HEK293 (cell line): ENCODE results near the gene CDK16.

ENCODE experiments used
- EGR2 ChIP-seq: fragments of 450-650 bp; formaldehyde crosslinking; IDR thresholded peaks from 2 replicates; pipeline ENCODE4 v1.5.1; 2016; ENCODE audit warnings: low read depth, missing biosample characterization, missing genetic modification characterization
- FEZF1 ChIP-seq: fragments of 450-650 bp; formaldehyde crosslinking; IDR thresholded peaks from 2 replicates; pipeline ENCODE4 v1.5.1; 2016; ENCODE audit warnings: missing biosample characterization, missing genetic modification characterization
- HOXC10 ChIP-seq: sonication (generic); formaldehyde crosslinking; IDR thresholded peaks from 2 replicates; pipeline ENCODE4 v1.8.1; 2023; ENCODE audit warnings: mild to moderate bottlenecking, missing genetic modification reagents
- SP7 ChIP-seq: fragments of 450-650 bp; formaldehyde crosslinking; IDR thresholded peaks from 2 replicates; pipeline ENCODE4 v1.5.1; 2016; ENCODE audit warnings: missing biosample characterization, missing genetic modification characterization
- WT1 ChIP-seq: fragments of 450-650 bp; formaldehyde crosslinking; IDR thresholded peaks from 2 replicates; pipeline ENCODE4 v1.5.1; 2016; ENCODE audit warnings: missing biosample characterization, missing genetic modification characterization
- ZBTB1 ChIP-seq: fragments of 450-650 bp; formaldehyde crosslinking; IDR thresholded peaks from 2 replicates; pipeline ENCODE4 v1.5.1; 2016; ENCODE audit warnings: missing biosample characterization, missing genetic modification characterization
- ZBTB21 ChIP-seq: fragments of 450-650 bp; formaldehyde crosslinking; IDR thresholded peaks from 2 replicates; pipeline ENCODE4 v1.5.1; 2017; ENCODE audit warnings: missing biosample characterization, missing genetic modification characterization
- ZEB2 ChIP-seq: fragments of 450-650 bp; formaldehyde crosslinking; IDR thresholded peaks from 2 replicates; pipeline ENCODE4 v1.5.1; 2016; ENCODE audit warnings: missing biosample characterization, missing genetic modification characterization
- ZFP37 ChIP-seq: fragments of 450-650 bp; formaldehyde crosslinking; IDR thresholded peaks from 2 replicates; pipeline ENCODE4 v1.5.1; 2016; ENCODE audit warnings: missing biosample characterization, missing genetic modification characterization
- ZNF16 ChIP-seq: fragments of 450-650 bp; formaldehyde crosslinking; IDR thresholded peaks from 2 replicates; pipeline ENCODE4 v1.5.1; 2016; ENCODE audit warnings: low read depth, missing biosample characterization, missing genetic modification characterization
- ZNF202 ChIP-seq: fragments of 450-650 bp; formaldehyde crosslinking; IDR thresholded peaks from 2 replicates; pipeline ENCODE4 v1.5.1; 2016; ENCODE audit warnings: missing biosample characterization, missing genetic modification characterization, borderline replicate concordance
- ZNF416 ChIP-seq: fragments of 450-650 bp; formaldehyde crosslinking; IDR thresholded peaks from 2 replicates; pipeline ENCODE4 v1.5.1; 2016; ENCODE audit warnings: missing biosample characterization, missing genetic modification characterization
- ZNF600 ChIP-seq: fragments of 450-650 bp; formaldehyde crosslinking; IDR thresholded peaks from 2 replicates; pipeline ENCODE4 v1.5.1; 2016; ENCODE audit warnings: missing biosample characterization, missing genetic modification characterization
- ZNF629 ChIP-seq: fragments of 450-650 bp; formaldehyde crosslinking; IDR thresholded peaks from 2 replicates; pipeline ENCODE4 v1.5.1; 2017; ENCODE audit warnings: missing biosample characterization, missing genetic modification characterization
- ZNF776 ChIP-seq: fragments of 450-650 bp; formaldehyde crosslinking; IDR thresholded peaks from 2 replicates; pipeline ENCODE4 v1.5.0; 2017; ENCODE audit warnings: missing biosample characterization, missing genetic modification characterization, borderline replicate concordance
- ZNF792 ChIP-seq: fragments of 450-650 bp; formaldehyde crosslinking; IDR thresholded peaks from 2 replicates; pipeline ENCODE4 v1.5.1; 2016; ENCODE audit warnings: missing biosample characterization, missing genetic modification characterization
- ZNF843 ChIP-seq: fragments of 450-650 bp; formaldehyde crosslinking; IDR thresholded peaks from 2 replicates; pipeline ENCODE4 v1.5.1; 2016; ENCODE audit warnings: missing biosample characterization, missing genetic modification characterization
- TF ChIP-seq, protein P1 (sequence below): fragments of 450-650 bp; formaldehyde crosslinking; IDR thresholded peaks from 2 replicates; pipeline ENCODE4 v1.5.0; 2017; ENCODE audit warnings: missing biosample characterization, missing genetic modification characterization, borderline replicate concordance
- TF ChIP-seq, protein P2 (sequence below): fragments of 450-650 bp; formaldehyde crosslinking; IDR thresholded peaks from 2 replicates; pipeline ENCODE4 v1.5.1; 2016; ENCODE audit warnings: missing biosample characterization, missing genetic modification characterization
- TF ChIP-seq, protein P3 (sequence below): fragments of 450-650 bp; formaldehyde crosslinking; optimal IDR thresholded peaks from 2 replicates; pipeline ENCODE3; 2016; ENCODE audit warnings: missing biosample characterization, mild to moderate bottlenecking, missing genetic modification characterization
- TF ChIP-seq, protein P4 (sequence below): fragments of 450-650 bp; IDR thresholded peaks from 2 replicates; pipeline ENCODE4 v1.5.1; 2018; ENCODE audit warnings: missing biosample characterization, mild to moderate bottlenecking, missing genetic modification characterization
- TF ChIP-seq, protein P5 (sequence below): fragments of 450-650 bp; formaldehyde crosslinking; IDR thresholded peaks from 2 replicates; pipeline ENCODE4 v1.5.1; 2016; ENCODE audit warnings: missing biosample characterization, missing genetic modification characterization
- TF ChIP-seq, protein P6 (sequence below): fragments of 450-650 bp; formaldehyde crosslinking; IDR thresholded peaks from 2 replicates; pipeline ENCODE4 v1.5.1; 2016; ENCODE audit warnings: missing biosample characterization, missing genetic modification characterization, borderline replicate concordance

CDK16 gene

DNA sequence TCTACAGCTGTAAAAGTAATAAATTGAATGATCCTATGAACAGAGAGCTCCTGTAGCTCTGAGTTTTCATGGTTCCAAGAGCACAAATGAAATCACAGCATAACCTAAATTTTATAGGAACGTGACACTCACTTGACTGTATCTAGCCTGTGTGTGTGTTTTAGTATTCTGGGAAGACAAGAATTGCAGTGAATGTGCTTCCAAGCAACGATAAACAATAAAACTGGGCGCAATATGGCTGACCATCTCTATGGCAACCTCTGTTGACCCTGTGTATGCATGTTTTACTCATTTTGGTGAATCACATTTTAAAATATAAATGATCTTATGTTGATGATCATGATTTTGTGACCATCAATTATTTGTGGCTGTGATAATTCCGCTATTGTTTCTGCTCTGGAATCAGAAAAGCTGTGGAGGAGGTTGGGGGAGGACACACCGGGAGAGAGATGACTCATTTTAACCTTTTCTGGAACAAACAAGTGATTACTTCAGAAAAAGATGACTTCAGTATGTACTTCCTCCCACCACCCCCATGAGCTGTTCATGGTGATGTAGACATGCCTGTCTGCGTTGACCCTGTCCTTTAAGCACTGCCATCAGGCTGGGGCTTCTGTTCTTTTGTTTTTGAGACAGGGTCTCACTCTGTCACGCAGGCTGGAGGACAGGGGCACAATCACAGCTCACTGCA lies 46.1 kb downstream of the CDK16 start (continued):
- TF ChIP-seq HOXC10: no peak
- TF ChIP-seq EGR2: peak; percentile 49; the same call in 1 of the 2 replicates
- TF ChIP-seq ZBTB21 (tag by site-specific recombination): no peak
- TF ChIP-seq, protein P1, sequence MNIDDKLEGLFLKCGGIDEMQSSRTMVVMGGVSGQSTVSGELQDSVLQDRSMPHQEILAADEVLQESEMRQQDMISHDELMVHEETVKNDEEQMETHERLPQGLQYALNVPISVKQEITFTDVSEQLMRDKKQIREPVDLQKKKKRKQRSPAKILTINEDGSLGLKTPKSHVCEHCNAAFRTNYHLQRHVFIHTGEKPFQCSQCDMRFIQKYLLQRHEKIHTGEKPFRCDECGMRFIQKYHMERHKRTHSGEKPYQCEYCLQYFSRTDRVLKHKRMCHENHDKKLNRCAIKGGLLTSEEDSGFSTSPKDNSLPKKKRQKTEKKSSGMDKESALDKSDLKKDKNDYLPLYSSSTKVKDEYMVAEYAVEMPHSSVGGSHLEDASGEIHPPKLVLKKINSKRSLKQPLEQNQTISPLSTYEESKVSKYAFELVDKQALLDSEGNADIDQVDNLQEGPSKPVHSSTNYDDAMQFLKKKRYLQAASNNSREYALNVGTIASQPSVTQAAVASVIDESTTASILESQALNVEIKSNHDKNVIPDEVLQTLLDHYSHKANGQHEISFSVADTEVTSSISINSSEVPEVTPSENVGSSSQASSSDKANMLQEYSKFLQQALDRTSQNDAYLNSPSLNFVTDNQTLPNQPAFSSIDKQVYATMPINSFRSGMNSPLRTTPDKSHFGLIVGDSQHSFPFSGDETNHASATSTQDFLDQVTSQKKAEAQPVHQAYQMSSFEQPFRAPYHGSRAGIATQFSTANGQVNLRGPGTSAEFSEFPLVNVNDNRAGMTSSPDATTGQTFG (tag by site-specific recombination): no peak
- no peak for TF ChIP-seq ZNF776 (tag by site-specific recombination)
- no peak for TF ChIP-seq ZEB2 (tag by site-specific recombination)
- TF ChIP-seq, protein P2, sequence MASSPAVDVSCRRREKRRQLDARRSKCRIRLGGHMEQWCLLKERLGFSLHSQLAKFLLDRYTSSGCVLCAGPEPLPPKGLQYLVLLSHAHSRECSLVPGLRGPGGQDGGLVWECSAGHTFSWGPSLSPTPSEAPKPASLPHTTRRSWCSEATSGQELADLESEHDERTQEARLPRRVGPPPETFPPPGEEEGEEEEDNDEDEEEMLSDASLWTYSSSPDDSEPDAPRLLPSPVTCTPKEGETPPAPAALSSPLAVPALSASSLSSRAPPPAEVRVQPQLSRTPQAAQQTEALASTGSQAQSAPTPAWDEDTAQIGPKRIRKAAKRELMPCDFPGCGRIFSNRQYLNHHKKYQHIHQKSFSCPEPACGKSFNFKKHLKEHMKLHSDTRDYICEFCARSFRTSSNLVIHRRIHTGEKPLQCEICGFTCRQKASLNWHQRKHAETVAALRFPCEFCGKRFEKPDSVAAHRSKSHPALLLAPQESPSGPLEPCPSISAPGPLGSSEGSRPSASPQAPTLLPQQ (tag by site-specific recombination): no peak
- TF ChIP-seq ZNF600 (tag by site-specific recombination): 0 out of 2 replicates have a peak, but pooled peaks have one; percentile 38
- TF ChIP-seq ZNF792 (tag by site-specific recombination): no peak
- TF ChIP-seq ZNF629 (tag by site-specific recombination): peak; percentile 79
- no peak for TF ChIP-seq ZNF16 (tag by site-specific recombination)
- TF ChIP-seq ZNF202 (tag by site-specific recombination): no peak
- no peak for TF ChIP-seq SP7 (tag by site-specific recombination)
- TF ChIP-seq WT1 (tag by site-specific recombination): no peak
- TF ChIP-seq, protein P3, sequence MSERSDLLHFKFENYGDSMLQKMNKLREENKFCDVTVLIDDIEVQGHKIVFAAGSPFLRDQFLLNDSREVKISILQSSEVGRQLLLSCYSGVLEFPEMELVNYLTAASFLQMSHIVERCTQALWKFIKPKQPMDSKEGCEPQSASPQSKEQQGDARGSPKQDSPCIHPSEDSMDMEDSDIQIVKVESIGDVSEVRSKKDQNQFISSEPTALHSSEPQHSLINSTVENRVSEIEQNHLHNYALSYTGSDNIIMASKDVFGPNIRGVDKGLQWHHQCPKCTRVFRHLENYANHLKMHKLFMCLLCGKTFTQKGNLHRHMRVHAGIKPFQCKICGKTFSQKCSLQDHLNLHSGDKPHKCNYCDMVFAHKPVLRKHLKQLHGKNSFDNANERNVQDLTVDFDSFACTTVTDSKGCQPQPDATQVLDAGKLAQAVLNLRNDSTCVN (tag by site-specific recombination): no peak
- no peak for TF ChIP-seq ZNF843 (tag by site-specific recombination)
- TF ChIP-seq ZBTB1 (tag by site-specific recombination): no peak
- TF ChIP-seq FEZF1 (tag by site-specific recombination): no peak
- no peak for TF ChIP-seq ZNF416 (tag by site-specific recombination)
- TF ChIP-seq, protein P4, sequence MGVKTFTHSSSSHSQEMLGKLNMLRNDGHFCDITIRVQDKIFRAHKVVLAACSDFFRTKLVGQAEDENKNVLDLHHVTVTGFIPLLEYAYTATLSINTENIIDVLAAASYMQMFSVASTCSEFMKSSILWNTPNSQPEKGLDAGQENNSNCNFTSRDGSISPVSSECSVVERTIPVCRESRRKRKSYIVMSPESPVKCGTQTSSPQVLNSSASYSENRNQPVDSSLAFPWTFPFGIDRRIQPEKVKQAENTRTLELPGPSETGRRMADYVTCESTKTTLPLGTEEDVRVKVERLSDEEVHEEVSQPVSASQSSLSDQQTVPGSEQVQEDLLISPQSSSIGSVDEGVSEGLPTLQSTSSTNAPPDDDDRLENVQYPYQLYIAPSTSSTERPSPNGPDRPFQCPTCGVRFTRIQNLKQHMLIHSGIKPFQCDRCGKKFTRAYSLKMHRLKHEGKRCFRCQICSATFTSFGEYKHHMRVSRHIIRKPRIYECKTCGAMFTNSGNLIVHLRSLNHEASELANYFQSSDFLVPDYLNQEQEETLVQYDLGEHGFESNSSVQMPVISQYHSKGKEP (tag by site-specific recombination): no peak
- TF ChIP-seq ZFP37 (tag by site-specific recombination): 0 out of 2 replicates have a peak, but pooled peaks have one; percentile 21
- TF ChIP-seq, protein P5, sequence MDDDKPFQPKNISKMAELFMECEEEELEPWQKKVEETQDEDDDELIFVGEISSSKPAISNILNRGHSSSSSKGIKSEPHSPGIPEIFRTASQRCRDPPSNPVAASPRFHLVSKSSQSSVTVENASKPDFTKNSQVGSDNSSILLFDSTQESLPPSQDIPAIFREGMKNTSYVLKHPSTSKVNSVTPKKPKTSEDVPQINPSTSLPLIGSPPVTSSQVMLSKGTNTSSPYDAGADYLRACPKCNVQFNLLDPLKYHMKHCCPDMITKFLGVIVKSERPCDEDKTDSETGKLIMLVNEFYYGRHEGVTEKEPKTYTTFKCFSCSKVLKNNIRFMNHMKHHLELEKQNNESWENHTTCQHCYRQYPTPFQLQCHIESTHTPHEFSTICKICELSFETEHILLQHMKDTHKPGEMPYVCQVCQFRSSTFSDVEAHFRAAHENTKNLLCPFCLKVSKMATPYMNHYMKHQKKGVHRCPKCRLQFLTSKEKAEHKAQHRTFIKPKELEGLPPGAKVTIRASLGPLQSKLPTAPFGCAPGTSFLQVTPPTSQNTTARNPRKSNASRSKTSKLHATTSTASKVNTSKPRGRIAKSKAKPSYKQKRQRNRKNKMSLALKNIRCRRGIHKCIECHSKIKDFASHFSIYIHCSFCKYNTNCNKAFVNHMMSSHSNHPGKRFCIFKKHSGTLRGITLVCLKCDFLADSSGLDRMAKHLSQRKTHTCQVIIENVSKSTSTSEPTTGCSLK: no peak
- TF ChIP-seq, protein P6, sequence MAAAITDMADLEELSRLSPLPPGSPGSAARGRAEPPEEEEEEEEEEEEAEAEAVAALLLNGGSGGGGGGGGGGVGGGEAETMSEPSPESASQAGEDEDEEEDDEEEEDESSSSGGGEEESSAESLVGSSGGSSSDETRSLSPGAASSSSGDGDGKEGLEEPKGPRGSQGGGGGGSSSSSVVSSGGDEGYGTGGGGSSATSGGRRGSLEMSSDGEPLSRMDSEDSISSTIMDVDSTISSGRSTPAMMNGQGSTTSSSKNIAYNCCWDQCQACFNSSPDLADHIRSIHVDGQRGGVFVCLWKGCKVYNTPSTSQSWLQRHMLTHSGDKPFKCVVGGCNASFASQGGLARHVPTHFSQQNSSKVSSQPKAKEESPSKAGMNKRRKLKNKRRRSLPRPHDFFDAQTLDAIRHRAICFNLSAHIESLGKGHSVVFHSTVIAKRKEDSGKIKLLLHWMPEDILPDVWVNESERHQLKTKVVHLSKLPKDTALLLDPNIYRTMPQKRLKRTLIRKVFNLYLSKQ (tag by site-specific recombination): no peak
